ENCODE data around the gene FAM72B.
"Not testable (repeated sequence)": the region's sequence is repeated elsewhere in the genome, so short reads cannot be mapped to it uniquely, and the experiment has no call there.

FAM72B gene

DNA sequence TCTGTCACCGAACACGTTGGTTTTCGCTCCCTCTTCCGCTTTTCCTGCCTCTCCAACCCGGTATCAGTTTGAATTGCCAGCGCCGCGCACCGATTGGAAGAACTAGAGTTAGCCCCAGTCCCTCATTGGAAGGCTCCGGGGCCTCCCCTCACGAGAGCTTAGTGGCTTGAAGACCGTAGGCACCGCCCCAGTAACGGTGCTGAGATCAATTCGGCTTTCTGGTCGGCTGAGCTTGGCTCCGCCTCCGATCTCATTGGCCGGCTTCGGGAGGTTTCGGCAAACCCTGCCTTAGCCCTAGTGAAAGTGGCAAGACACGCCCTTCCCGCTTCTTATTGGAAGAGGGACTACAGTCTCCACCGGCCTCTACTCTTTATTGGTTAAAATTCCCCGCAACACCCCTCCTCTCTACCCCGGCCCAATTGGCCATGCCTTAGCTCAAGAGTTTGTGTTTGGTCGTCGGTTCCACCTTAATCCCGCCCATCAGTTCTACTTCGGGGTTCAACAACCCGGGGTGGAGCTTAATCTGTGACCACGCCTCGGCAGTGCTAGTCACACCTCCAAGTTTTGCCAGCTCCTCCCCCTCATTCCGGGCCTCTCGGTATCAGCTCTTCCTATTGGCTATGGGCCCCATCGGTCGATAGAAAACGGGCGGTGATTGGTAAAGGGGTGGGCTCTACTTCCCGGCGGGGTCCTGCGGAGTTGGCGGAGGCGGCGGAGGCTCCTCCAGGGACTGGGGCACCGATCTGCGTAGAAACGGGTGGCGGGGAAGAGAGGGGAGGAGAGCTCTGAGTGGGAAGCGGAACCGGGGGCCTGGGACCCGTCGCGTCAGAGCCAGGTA is at the start of gene FAM72B, which contains the start of gene SRGAP2C:
FAM72B (minus strand) TSS at position 51 of the 838 bp plus-strand sequence. CDS start 851 bp downstream, outside the sequence.
SRGAP2C (plus strand) TSS at position 686 of the 838 bp plus-strand sequence. CDS start 2,472 bp downstream, outside the sequence.
- DNase-seq: peak; percentile 98

DNA sequence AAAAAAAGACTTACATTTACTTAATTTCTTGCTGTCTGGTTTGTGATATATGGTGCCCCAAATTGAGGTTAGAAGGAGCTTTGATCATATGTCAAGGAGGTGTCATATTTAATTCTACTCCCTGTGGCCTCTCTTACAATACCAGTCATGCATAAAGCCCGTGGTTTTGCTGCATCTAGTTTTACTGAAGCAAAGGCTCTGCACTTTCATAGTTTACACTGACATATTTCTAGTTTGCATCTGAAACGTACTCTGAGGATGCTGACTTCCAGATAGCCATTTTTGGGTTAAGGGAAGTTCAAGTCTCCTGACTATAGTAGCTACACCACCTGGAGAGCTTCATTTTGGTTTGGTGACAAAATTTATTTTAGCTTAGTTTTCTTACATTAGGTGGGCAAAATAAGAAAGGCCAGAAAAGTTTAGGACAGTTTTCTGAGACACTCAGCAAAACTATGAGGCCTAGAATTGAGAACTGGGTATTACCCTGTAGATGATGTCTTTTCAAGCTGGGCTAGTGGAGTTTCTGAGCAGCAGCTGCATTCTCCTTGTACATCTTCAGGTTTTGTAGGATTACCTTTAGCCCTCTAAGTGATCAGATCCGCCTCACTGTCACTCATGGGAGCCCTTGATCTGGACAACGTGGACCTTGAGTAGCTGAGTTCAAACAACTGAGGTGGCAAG is 48.4 kb upstream of the FAM72B start:
- not testable (repeated sequence) for DNase-seq

DNA sequence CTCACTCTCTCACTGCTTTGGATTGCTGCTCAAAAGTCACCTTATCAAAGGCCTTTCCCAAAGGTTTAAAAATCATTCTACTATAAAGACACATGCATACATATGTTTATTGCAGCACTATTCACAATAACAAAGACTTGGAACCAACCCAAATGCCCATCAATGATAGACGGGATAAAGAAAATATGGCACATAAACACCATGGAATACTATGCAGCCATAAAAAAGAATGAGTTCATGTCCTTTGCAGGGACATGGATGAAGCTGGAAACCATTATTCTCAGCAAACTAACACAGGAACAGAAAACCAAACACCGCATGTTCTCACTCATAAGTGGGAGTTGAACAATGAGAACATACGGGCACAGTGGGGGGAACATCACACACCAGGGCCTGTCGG is 46.5 kb upstream of the FAM72B start:
- DNase-seq: not testable (repeated sequence)

DNA sequence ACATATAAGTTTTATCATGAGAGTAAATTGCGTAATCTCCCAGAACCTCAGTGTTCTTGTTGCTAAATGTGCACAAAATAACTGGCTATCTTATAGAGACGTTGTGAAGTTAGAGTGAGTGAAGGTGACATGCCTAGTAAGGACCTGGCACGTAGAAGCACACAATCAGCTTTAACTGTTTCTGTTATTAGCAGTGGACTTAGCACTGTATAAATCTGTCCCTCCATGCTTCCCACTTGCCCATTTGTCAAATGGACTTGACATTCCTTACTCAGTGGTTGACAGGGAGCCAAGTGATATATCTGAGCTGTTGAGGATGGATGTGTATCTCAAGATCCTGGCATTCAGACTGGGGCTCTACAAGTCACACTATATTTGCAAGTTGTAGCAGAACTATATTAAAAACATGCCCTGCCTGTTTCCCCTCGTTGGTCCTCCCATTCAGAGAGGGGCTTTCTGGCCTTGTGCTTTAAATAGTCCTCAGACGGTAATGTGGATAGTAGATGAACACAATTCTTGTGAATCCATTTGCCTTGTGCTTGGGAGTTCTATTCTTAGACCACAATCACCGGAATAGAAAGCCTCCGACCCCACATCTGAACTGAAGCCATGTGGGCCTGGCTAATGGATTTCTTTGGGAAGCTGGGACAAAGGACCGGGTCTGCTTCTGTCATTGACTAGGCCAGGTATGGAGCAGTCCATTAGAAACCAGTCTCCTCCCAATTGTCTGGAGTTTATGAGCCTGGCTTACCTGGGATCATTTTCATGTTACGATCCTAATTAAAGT is 43.6 kb upstream of the FAM72B start:
- not testable (repeated sequence) for DNase-seq

DNA sequence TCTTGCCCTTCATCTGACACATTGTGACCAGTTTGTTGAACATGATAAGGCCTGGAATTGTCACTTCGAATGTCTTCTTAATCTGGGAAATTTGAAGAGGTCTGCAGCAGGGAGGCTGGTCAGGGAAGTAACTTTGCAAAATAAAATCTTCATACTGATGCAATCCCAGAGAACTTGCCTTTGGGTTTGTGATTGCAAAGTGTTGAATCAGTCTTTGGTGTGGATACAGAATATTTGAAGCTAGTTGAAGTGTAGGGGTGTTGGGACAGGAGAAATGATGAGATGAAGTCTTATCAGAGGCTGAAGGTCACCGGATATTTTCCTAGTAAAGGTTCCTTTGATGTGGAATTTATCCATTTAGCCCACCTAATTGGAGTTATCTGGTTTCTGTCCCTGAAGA is 42.8 kb upstream of the FAM72B start:
- not testable (repeated sequence) for DNase-seq

DNA sequence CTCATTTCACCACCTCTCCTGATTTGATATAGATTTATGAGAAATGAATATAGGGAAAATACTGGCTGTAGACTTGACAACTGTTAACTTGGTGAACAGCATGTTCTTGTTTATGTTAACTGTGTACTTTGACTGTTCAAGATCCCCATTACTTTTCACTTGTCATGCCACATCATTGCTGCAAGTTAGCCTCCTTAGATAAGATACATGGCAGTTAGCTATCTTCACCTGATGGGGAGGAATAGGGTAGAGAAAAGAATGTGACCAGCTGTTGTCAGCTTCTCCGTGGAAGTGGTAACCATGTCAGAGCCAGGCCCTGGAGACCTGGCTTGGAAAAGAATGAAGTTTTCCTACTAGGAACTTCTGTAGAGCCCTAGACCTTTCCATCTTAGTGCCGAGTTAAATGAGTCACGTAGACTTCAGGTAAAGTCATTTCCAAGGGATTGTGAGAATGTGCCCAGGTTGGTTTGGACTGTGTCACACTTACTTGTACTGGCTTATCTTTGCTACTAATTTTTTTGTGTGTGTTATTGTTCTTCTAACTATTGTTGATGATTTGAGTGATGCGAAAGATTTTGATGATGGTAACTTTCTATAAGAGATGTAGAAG is 42.3 kb upstream of the FAM72B start:
- not testable (repeated sequence) for DNase-seq

DNA sequence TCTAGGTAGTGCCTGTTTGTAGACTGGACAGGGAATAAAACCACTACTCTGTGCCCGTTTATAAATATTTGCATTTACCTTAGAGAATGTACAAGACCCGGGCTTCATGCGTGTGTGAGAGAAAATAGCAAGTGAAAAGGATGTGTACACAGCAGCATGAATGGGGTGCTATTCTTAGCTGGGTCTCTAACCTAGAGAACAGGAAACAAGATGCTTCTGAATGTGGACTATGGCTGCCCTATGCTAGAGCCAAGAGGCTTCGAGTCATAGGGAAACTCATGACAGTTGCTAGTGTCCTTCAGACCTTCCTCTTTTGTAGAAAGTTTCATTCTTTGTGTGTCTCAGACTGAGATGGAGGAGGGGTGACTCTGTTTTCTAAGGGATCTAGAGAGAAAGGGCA is 40.6 kb upstream of the FAM72B start:
- not testable (repeated sequence) for DNase-seq

DNA sequence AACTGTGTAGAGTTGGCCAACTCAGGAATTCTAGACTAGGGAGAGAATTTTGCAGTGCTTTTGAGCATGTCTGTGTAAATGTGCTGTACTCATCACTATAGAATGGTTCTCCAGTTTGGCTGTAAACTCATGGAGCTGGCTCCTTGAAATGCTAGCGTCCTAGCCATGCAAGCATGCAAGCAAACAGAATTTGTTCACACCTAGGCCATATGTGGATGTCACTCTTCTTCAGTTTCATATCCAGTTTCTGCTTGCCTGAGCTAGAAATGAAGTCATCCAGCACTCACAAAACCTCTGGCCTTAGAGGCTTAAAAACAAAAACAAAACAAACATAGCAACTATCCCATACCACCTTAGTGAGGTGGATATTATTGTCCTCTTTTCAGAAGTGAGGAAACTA is 37.6 kb upstream of the FAM72B start:
- DNase-seq: not testable (repeated sequence)

DNA sequence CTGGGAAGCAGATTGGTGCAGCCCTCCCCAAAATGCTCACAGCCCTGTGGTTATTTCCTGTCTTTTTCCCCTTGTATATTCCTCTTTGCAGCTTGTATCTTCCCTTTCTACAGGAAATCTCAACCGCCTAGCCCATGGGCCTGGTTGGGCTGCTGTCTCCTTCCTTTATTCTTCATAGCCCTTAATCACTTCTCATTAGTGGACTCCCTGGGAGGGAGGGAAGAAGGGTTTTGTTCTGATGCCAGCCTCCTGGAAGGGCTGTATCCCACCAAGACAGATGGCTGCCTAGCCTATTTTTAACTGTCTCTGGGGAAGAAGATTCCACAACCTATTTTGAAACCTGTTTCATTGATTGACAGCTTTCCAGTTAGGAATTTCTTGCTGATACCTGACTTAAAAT is 32.5 kb upstream of the FAM72B start:
- DNase-seq: not testable (repeated sequence)

DNA sequence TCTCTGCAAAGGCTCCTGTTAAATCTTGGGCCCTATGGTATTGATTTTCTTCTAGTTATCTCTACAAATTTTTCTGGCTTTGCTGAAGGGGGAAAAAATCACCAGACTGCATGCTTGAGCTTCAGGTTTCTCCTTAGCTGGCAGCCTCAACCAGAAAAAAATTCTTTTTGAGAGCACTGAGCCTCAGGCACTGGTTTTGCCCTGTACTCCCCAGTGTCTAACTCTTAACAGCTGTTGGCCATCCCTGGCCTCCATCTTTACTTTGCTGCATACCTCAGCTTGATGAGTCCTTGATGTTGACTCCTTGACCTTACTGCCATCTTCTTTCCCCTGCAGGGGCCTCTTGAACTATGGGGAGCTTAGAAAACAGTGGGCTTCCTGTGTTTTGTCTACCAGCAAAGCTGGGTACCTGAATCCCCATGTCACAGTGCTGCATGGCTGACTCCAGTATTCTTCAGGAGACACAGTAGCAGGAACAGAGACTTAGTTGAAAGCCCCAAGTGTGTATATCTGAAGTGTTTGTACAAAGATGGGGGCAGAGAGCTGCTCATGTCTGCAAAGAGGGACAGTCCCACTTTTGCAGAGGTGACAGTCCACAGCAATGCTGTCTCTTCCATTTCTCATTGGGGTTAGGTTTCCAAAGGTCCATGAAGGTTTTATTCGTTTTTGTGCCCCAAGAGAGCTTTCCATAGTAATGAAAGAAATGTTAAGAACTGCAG is 31.7 kb upstream of the FAM72B start:
- not testable (repeated sequence) for DNase-seq

DNA sequence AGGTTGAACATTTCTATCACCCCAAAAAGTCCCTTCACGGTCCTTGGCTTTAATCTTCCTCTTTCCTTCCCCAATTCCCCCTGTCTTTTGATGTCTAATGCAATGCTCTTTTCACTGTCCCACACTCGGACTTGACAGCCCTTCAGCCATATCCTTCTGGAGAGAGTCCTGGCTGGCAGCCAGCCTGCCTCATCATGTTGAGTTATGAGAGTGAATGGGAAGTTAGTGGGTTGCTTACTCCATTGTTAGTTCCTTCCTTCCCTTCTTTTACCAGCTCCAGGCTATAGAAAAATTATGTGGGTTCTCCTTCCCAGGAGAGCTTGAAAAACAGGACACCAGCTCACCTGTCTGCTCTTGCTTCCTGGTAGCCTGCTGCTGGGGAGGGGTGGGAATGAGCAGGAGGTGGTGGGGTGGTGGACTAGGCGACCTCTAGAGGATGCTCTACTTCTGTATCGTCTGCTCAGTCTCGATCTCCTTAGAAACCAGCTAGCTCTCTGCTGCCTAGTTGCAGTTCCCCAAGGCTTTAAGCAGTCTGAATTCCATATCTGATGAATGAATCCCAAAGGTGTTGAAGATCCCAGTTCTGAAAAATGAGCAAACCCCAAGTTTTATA is 30.5 kb upstream of the FAM72B start:
- not testable (repeated sequence) for DNase-seq

DNA sequence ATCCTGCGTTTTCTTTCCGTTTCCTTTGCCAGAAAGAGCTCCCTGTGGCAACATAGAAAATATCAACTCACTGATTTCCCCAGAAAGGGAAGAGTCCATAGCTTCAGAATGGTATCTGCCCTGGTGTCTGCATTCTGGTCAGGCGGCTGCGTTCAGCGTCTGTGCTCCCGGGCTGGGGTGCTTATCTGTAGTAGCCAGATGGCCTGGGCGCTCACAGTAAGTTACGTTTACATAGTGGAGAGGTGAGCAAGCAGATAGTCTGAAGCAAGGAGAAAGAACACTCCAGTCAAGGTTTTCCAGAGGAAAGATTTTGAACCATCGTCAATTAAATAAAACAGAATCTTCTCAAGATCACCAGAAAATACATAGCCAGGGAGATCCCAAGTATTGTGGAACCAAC is 29.4 kb upstream of the FAM72B start:
- DNase-seq: not testable (repeated sequence)

DNA sequence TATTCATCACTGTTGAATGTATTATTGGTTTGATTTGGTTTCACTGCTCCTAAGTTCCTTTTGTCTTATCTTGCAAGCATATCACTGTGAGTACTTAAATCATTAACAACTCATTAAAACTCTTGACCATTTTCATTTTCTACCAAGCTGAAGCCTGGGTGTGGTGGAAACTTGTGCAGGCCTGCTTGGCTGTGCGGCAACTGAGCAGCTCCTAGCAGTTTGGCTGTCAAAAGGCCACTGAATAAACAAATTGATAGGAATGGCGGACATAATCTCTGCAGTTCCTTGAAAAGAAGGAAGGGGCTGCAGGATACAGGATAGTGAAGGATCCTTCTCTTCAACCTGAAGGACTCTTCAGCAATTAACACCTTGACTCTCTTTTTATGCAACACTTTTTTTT is 26.6 kb upstream of the FAM72B start:
- not testable (repeated sequence) for DNase-seq

DNA sequence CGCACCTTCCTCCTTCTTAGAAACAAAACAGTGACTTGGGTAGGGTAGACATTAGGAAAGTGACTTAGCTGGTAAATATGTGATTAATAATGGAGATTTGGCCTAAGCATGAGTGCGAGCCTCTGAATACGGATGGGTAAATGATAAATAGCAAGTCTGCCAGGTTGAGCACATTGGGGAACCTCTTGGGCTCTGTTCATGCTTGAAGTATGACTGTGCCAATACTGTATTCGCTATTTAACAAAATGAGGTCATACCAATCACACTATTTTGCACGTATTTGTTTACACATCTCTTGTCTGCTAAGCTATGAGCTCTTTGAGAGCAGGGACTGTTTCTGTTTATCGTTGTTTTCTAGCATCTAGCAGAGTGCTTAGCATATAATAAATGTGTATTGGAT is 24.2 kb upstream of the FAM72B start:
- not testable (repeated sequence) for DNase-seq

DNA sequence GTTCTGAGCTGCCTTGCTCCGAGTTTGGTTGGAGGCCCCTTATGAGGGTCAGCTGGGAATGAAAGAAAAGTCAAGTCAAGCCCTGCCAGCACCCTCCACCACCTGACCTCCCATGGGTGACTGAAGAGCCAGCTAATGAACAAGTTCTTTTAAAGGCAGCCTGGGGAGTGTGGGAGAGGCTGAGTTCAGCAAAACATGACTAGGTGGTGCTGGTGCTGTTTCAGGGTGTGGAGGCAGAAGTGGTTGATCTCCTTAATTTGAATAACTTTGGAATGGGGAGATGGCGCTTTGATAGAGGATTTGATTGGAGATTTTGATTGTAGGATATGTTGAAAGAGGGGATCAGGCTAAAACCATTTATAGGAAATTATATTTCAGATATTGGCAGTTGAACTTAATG is 23.2 kb upstream of the FAM72B start:
- not testable (repeated sequence) for DNase-seq

DNA sequence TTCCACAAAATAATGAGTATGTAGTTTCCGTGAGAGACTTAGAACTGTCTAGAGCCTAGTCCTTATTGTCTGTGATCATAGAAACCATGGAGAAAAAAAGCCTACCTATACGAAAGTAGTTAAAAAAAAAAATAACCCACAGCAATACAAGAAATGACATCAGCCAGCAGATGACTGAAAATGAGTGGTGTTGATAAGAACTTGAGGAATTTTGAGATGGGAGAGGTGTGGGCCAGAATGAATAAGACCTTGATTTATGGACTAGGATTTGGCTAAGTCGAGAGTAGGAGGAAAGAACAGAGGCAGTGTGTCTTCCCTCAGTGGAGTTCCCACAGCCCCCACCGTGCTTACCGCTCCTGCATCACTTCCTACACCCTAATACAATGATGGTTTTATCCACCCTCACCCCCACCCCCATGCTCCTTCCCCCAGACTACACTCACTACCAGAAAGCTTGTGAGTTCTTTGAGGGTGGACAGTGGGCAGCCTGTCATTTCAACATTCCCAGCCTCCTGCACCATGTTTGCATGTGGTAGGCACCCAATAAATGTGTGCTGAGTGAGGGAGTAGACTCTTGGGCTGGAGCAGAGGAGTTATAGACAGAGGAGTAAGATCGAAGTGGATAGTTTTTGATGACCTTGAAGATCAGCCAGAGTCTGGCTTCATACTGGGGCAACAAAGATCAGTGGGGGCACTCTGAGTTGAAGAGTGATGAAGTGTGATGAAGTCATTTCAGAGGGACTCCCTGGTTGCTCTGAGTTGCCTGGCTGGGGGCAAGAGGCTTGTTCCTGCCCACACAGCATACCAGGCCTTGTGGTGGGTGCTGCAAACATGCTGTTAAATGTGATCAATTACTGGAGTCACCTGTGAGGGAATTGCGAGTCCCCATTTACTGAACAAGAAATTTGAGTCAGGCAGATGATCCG is 21.9 kb upstream of the FAM72B start:
- DNase-seq: not testable (repeated sequence)

DNA sequence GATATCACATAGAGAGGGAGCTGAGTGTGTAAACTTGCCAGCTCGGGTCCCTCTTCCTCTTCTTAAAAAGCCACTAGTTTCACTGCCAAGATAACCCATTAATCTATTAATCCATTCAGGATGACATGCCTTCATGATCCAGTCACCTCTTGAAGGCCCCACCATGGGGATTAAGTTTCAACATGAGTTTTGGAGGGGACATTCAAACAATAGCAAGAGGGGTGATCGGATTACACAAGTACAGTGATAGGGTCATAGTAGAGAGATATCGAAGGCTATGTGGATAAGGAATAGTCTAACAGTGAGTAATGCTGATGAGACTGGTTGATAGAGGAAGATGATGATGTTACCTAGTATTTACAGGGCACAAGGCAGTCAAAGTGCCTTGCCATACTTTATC is 18.8 kb upstream of the FAM72B start:
- not testable (repeated sequence) for DNase-seq

DNA sequence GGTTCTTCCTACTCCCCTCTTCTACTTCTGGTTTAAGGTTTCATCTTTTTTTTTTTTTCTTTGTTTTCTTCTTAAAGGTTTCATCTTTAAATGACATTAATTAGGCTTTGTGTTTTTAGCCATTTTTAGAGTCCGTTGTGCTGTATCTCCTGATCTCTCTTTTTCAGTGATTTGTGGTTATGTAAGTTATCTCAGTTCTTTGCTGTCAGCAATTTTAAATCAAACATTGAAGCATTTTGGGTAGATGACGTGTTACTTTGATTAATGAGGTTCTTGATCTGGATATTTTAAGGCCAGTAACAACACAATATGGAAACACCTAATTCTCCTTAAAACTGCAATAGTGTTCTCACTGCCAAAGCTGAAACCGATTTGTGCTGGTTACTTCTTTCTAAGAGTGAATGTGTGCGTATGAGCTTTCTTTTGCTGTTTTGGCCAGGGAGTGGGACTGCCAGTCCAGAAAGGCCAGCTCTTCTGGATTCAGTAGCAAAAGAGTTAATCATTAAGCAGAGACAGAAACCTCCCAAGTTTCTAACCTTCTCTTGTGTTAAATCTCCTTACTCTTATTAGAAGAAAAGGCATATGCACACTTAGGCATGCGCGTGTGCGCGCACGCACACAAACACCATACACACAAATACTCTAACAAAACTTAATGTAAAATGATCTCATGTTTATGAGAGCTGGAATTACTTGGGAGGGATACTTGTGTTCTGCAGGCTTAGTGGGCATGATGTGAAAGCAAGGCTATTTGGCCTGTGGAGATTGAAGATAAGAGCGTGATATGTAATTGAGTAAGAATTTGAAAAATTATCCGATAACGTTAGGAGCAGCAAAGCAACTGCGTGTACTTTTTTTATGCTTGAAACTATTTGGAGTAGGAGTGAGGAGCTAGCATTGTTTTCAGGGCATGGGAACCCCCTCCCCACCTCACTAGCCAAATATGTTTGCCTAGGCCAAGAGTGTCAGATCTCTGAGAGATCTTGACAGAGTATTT is 17.1 kb upstream of the FAM72B start:
- not testable (repeated sequence) for DNase-seq

DNA sequence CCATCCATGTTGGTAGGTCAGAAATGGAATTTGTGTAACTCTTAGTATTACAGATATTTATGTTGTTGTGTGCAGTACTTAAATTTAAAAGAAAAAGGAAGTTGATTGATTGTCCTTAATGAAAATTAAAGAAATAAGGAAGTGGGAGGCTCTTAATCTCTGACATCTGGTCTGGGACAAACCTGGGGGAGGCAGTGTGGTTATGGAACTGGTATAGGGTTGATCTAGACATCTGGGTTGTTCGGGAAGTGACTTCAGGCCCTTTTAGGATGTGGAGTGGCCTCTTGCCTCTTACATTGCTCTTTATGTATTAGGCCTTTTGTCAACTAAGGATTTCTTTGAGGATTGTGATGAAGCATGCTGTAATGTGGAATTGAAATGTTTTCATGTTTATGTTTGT is 16.1 kb upstream of the FAM72B start:
- not testable (repeated sequence) for DNase-seq

Data from amniotic stem cell (primary cell).